Measurements from ENCODE around the gene VWA7.

- TF ChIP-seq CTCF (IDR thresholded peaks at IDR 0.05) (no peak), POLR2A (IDR thresholded peaks at IDR 0.05) (peak; percentile 72 to 93 (median 91))
Measured at GRCh38 chr6:31736021-31736767, 40.9 kb downstream of the VWA7 start, which contains the start of gene CLIC1.

All from body of pancreas (tissue), 4 donors.